ENCODE results near the gene LTK. TPM values are rescaled to one million over a fixed set of nuclear protein-coding genes. Genes with fewer than 3 reads are reported as not detected.

Gene LTK
- total and polyA plus RNA-seq, 12 donors: 0.11 to 1.6 (median 0.49) TPM

DNA sequence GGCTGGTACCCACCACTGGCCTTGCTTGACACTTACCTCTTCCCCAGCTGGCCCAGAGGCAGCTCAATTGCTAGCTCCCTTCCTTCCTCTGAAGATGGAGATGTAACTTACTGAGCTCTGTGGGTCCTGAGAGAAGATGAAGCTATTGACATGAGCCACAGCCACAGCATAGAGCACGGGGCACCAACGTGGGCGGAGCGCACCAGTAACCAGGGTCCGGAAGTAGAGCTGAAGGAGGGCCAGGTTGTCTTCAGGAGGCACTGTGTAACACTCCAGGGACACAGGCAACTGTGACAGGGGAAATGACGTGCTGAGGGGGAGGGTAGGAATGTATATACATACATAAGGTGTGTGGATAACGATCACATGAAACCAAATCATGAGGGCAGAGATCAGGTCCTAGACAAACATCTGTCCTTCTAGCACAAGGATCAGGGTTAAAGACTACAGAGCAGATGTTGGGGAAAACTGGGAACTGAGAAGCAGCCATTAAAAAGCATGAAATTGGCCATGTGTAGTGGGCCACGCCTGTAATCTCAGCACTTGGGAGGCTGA, 4.3 kb upstream of the LTK start:
- intact Hi-C loops (cut with DNase I): no loop called here
- no peak for ATAC-seq
- TF ChIP-seq, protein P1, sequence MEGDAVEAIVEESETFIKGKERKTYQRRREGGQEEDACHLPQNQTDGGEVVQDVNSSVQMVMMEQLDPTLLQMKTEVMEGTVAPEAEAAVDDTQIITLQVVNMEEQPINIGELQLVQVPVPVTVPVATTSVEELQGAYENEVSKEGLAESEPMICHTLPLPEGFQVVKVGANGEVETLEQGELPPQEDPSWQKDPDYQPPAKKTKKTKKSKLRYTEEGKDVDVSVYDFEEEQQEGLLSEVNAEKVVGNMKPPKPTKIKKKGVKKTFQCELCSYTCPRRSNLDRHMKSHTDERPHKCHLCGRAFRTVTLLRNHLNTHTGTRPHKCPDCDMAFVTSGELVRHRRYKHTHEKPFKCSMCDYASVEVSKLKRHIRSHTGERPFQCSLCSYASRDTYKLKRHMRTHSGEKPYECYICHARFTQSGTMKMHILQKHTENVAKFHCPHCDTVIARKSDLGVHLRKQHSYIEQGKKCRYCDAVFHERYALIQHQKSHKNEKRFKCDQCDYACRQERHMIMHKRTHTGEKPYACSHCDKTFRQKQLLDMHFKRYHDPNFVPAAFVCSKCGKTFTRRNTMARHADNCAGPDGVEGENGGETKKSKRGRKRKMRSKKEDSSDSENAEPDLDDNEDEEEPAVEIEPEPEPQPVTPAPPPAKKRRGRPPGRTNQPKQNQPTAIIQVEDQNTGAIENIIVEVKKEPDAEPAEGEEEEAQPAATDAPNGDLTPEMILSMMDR (IDR thresholded peaks at IDR 0.05): no peak
- no peak overlapping the region for H3K27ac ChIP-seq
- peaks cover 0 to 40% (median 8%) of the 10 kb centered on the region in 9 donors for H3K36me3 ChIP-seq
- no peaks in the 10 kb centered on the region for H3K9me3 ChIP-seq
- peaks cover 0 to 16% (median 10%) of the 10 kb centered on the region in 7 donors for H3K27me3 ChIP-seq
- 95 to 98% methylated on average over 8 of the region's 8 CpGs for WGBS, 2 donors
- no peak for DNase-seq
- no peak overlapping the region for H3K4me3 ChIP-seq
- H3K4me1 ChIP-seq: peaks cover 0 to 13% (median 10%) of the 10 kb centered on the region in 9 donors

DNA sequence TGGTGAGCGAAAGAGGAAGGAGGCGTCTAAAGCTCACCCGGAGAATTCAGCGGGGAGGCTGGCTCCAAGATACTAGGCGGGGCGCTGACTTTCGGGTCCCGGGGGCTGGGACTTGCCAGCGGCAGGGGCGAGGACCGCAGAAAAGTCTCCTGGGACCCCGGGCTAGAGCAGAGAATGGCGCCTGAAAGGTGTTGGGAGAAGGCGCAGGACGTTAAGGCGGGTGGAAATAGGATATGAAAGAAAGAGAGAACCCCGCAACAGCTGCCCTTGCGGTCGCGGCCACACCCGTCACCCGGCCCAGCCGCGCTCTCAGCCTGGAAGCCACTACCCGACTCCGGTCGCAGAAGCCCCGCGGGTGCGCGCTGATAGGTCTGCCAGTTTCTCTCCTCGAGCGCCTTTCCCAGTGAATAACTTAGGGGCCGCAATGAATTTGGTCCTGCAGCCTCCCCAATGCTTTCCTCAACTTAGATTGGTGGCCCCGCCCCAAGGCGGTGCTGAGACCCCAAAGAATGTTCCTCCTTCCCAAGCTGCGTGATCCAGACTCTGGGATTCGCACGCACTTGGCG, 604 bp downstream of the LTK start:
- 1 to 2% methylated on average over 40 of the region's 40 CpGs for WGBS, 2 donors
- Histone ChIP-seq H3K9me3 (no peaks in the 10 kb centered on the region), H3K4me1 (peaks cover 8 to 29% (median 27%) of the 10 kb centered on the region in 9 donors), H3K4me3 (peak overlapping the region; percentile 19 to 51 (median 44)), H3K36me3 (peaks cover 0 to 13% (median 0%) of the 10 kb centered on the region in 9 donors), H3K27ac (no peak overlapping the region), H3K27me3 (peaks cover 16 to 49% (median 32%) of the 10 kb centered on the region in 7 donors)
- DNase-seq: peak in 1 of 2 donors; percentile 31
- intact Hi-C loops (cut with DNase I): no loop called here
- peak in 5 of 8 donors; percentile 36 to 59 (median 53) for ATAC-seq
- TF ChIP-seq, protein P1 (IDR thresholded peaks at IDR 0.05): no peak

DNA sequence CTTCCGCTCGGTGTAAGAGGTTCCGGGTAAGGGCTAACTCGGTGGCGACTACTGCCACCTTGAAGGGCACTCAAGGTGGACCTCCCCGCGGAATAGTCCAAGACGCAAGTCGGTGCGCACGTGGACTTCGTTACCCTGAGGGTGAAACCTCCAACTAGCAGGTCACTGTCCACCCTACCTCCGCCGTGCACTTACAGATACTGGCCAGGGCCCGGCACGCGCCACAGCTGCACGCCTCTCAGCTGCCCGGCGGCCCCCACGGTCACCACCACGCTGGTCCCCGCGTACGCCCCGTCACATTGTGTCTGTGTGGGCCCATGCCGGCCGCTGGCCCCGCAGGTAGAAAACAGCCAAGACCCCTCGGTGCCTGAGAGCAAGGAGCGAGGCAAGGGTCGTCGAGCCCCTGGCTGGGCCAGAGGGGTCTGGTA, 1.1 kb downstream of the LTK start:
- 6% methylated on average over 33 of the region's 33 CpGs for WGBS, 2 donors
- H3K27ac ChIP-seq: no peak overlapping the region
- H3K4me1 ChIP-seq: peaks cover 8 to 29% (median 27%) of the 10 kb centered on the region in 9 donors
- H3K9me3 ChIP-seq: no peaks in the 10 kb centered on the region
- H3K4me3 ChIP-seq: peak overlapping the region; percentile 19 to 51 (median 44)
- H3K27me3 ChIP-seq: peaks cover 16 to 49% (median 32%) of the 10 kb centered on the region in 7 donors
- intact Hi-C loops (cut with DNase I): no loop called here
- TF ChIP-seq, protein P1 (IDR thresholded peaks at IDR 0.05): no peak
- peaks cover 0 to 8% (median 0%) of the 10 kb centered on the region in 9 donors for H3K36me3 ChIP-seq
- no peak for DNase-seq
- ATAC-seq: peak in 3 of 8 donors; percentile 10 to 37 (median 20)

DNA sequence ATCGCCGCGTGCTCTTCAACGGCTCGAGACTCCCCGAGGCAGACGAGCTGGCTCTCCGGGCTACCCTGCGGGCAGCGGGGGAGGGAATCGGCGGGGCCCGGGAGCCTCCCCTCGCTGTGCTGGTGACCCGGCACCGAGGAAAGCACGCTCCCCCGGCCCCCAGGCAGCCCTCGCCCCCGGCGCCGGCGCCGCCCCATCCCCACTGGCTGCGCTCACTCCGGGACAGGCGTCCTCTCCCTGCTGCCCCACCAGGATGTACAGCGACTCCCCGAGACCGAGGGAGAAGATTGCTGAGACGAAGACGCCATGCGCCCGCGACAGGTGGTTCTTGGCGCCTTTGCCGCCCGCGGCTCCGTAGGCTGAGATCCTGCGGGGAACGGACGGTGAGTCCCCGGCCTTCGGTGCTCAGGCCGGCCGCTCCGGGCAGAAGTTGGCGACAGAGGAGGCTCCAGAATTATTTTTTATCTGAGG, 1.7 kb downstream of the LTK start:
- H3K27ac ChIP-seq: no peak overlapping the region
- TF ChIP-seq, protein P1 (IDR thresholded peaks at IDR 0.05): no peak

More for the DNA sequence above, 1.7 kb downstream of the LTK start:
- Histone ChIP-seq H3K36me3 (peaks cover 0 to 2% (median 0%) of the 10 kb centered on the region in 9 donors), H3K4me3 (peak overlapping the region in 9 of 10 donors; percentile 19 to 51 (median 42)), H3K27me3 (peaks cover 16 to 49% (median 32%) of the 10 kb centered on the region in 7 donors), H3K9me3 (no peaks in the 10 kb centered on the region), H3K4me1 (peaks cover 8 to 29% (median 27%) of the 10 kb centered on the region in 9 donors)
- intact Hi-C loops (cut with DNase I): no loop called here
- ATAC-seq: no peak
- WGBS, 2 donors: 0 to 1% methylated on average over 43 to 49 of the region's 49 CpGs
- no peak for DNase-seq
